GM23248 (cell line): ENCODE measurements around the gene CAMK2N1.

Source experiments
- EZH2 ChIP-seq: fragments of 200-600 bp; sonication (generic); IDR thresholded peaks from 2 replicates; pipeline ENCODE4 v1.6.1; 2018; ENCODE audit warnings: antibody characterized with exemption, mild to moderate bottlenecking; ENCODE audit not compliant: insufficient read depth, poor library complexity, severe bottlenecking
- EZH2phosphoT487 ChIP-seq: fragments of 200-600 bp; sonication (generic); IDR thresholded peaks from 2 replicates; pipeline ENCODE4 v1.6.1; 2018; ENCODE audit warnings: antibody characterized with exemption, moderate library complexity, mild to moderate bottlenecking, low read depth; ENCODE audit not compliant: insufficient read depth

- no peak for TF ChIP-seq EZH2
- no peak for TF ChIP-seq EZH2phosphoT487
Observed at GRCh38 chr1:20485527-20486456, at the start of gene CAMK2N1.
